Ovary (tissue), 3 donors: ENCODE measurements around the gene ENOX2.

Source experiments
- POLR2A ChIP-seq: fragments of 450-650 bp; IDR thresholded peaks from one replicate; pipeline ENCODE4 v1.6.1; 2017; ENCODE audit warnings: antibody characterized with exemption, mild to moderate bottlenecking, moderate library complexity
- TF ChIP-seq, protein P1 (sequence below), 3 donors: fragments of 450-650 bp in 2 of 3; fragments of 200-600 bp in 1 of 3; IDR thresholded peaks; one replicate each; pipeline versions ENCODE4 v1.5.1 to v1.8.0; 2016 to 2022; ENCODE audit warnings: antibody characterized with exemption in 3 of 3, mild to moderate bottlenecking in 1 of 3
- donor health status: DM: no; HTN: no; CAD: no.

DNA sequence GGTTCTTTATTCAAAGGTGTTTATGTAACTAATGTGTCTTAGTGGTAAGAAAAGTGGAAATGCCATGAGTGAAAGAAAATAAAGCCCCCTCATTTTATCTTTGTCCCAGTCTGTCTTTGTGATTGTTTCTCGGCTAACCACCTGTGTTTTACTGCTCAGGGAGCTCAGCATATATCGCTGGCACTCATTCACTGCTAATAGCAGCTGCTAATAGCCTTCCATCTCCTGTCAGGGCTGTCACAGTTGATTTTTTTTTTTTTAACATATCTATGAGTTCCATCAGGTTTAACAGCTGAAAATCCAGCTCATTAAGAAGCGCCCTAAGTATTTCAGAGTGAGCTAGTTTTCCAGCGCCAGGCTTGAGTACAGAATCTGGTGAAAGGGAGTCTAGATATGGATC, 295.6 kb downstream of the ENOX2 start:
- no peak for TF ChIP-seq POLR2A
- TF ChIP-seq, protein P1, sequence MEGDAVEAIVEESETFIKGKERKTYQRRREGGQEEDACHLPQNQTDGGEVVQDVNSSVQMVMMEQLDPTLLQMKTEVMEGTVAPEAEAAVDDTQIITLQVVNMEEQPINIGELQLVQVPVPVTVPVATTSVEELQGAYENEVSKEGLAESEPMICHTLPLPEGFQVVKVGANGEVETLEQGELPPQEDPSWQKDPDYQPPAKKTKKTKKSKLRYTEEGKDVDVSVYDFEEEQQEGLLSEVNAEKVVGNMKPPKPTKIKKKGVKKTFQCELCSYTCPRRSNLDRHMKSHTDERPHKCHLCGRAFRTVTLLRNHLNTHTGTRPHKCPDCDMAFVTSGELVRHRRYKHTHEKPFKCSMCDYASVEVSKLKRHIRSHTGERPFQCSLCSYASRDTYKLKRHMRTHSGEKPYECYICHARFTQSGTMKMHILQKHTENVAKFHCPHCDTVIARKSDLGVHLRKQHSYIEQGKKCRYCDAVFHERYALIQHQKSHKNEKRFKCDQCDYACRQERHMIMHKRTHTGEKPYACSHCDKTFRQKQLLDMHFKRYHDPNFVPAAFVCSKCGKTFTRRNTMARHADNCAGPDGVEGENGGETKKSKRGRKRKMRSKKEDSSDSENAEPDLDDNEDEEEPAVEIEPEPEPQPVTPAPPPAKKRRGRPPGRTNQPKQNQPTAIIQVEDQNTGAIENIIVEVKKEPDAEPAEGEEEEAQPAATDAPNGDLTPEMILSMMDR (IDR thresholded peaks at IDR 0.05): no peak
